ENCODE data around the gene SLC27A5. TPM values are rescaled to one million over a fixed set of nuclear protein-coding genes. Genes with fewer than 3 reads are reported as not detected.

Gene SLC27A5
- total and polyA plus RNA-seq, 2 of the 13 experiments (the other 11 are each of a cell fraction or from before 2014, with no cell fraction given): 30.3 to 40.2 TPM

- TF ChIP-seq MYPOP (CRISPR knock-in tag; IDR thresholded peaks at IDR 0.05) (peak; percentile 35; the same call in 1 of the 2 replicates), ZNF160 (CRISPR knock-in tag; IDR thresholded peaks at IDR 0.05) (peak; percentile 48; the same call in 1 of the 2 replicates), PAX8 (CRISPR knock-in tag; IDR thresholded peaks at IDR 0.05; ENCODE audit: borderline replicate concordance) (no peak), ZNF547 (CRISPR knock-in tag; IDR thresholded peaks at IDR 0.05) (no peak), ZBTB7B (CRISPR knock-in tag; IDR thresholded peaks at IDR 0.05) (peak; percentile 57; the same call in 1 of the 2 replicates), CAMTA2 (CRISPR knock-in tag; IDR thresholded peaks at IDR 0.05; ENCODE audit: borderline replicate concordance) (no peak), ZNF460 (CRISPR knock-in tag; IDR thresholded peaks at IDR 0.05; ENCODE audit: borderline replicate concordance) (no peak), AKAP8 (CRISPR knock-in tag; IDR thresholded peaks at IDR 0.05) (no peak; the same call in 1 of the 2 replicates), ZSCAN21 (CRISPR knock-in tag; IDR thresholded peaks at IDR 0.05; ENCODE audit: borderline replicate concordance) (no peak), MZF1 (CRISPR knock-in tag; IDR thresholded peaks at IDR 0.05; ENCODE audit: borderline replicate concordance) (no peak), CEBPG (CRISPR knock-in tag; IDR thresholded peaks at IDR 0.05) (no peak), TEAD2 (CRISPR knock-in tag; IDR thresholded peaks at IDR 0.05) (no peak), E2F2 (CRISPR knock-in tag; IDR thresholded peaks at IDR 0.05; ENCODE audit: borderline replicate concordance) (no peak; the same call in 1 of the 2 replicates), SNRNP70 (IDR thresholded peaks at IDR 0.05; ENCODE audit: low read depth, low read length) (no peak), ZNF20 (CRISPR knock-in tag; IDR thresholded peaks at IDR 0.05) (no peak), SP2 (CRISPR knock-in tag; IDR thresholded peaks at IDR 0.05) (no peak), MED8 (CRISPR knock-in tag; IDR thresholded peaks at IDR 0.05; ENCODE audit: insufficient replicate concordance) (no peak), ATF5 (CRISPR knock-in tag; IDR thresholded peaks at IDR 0.05; ENCODE audit: low read depth) (no peak)
- TF ChIP-seq, protein P1, sequence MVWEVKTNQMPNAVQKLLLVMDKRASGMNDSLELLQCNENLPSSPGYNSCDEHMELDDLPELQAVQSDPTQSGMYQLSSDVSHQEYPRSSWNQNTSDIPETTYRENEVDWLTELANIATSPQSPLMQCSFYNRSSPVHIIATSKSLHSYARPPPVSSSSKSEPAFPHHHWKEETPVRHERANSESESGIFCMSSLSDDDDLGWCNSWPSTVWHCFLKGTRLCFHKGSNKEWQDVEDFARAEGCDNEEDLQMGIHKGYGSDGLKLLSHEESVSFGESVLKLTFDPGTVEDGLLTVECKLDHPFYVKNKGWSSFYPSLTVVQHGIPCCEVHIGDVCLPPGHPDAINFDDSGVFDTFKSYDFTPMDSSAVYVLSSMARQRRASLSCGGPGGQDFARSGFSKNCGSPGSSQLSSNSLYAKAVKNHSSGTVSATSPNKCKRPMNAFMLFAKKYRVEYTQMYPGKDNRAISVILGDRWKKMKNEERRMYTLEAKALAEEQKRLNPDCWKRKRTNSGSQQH (CRISPR knock-in tag; IDR thresholded peaks at IDR 0.05; ENCODE audit: low read depth): no peak
These were observed at the start of gene SLC27A5 (continued) for GRCh38 chr19:58511353-58512208.

Data from HepG2 (cell line).